Mesodermal cell (in vitro differentiated cells): ENCODE data around the gene SLC16A13.
"Not testable (repeated sequence)": the region's sequence is repeated elsewhere in the genome, so short reads cannot be mapped to it uniquely, and the experiment has no call there.

ENCODE experiments used
- H3K27ac ChIP-seq: 2 replicates; pipeline ENCODE4 v1.7.0; 2013; ENCODE audit warnings: mild to moderate bottlenecking, low read depth, low read length, moderate library complexity; ENCODE audit not compliant: severe bottlenecking
- H3K36me3 ChIP-seq: 2 replicates; pipeline ENCODE4 v1.7.1; 2013; ENCODE audit warnings: mild to moderate bottlenecking, low read length, moderate library complexity; ENCODE audit not compliant: control insufficient read depth, insufficient read depth
- H3K4me1 ChIP-seq: one replicate; pipeline ENCODE4 v1.7.1; 2013; ENCODE audit warnings: mild to moderate bottlenecking, low read length; ENCODE audit not compliant: insufficient read depth, control insufficient read depth, poor library complexity, severe bottlenecking
- H3K4me3 ChIP-seq: 2 replicates; pipeline ENCODE4 v1.7.0; 2013; ENCODE audit warnings: low read length, control low read depth, mild to moderate bottlenecking; ENCODE audit not compliant: insufficient read depth, poor library complexity, severe bottlenecking; ENCODE audit errors: extremely low read depth
- H3K9me3 ChIP-seq: 2 replicates; pipeline ENCODE4 v1.7.1; 2013; ENCODE audit warnings: mild to moderate bottlenecking, low read length, moderate library complexity; ENCODE audit not compliant: control insufficient read depth
- WGBS, 2 experiments: methylation state at CpG; one replicate each; pipeline ENCODE4 v1.1.5; 2013; ENCODE audit warnings: missing lambda C conversion rate in 2 of 2; ENCODE audit not compliant: insufficient coverage in 2 of 2; 5-methylcytosine and 5-hydroxymethylcytosine counted together

SLC16A13 gene

GRCh38 chr17:7038025-7038862 is 2.4 kb downstream of the SLC16A13 start:
- H3K36me3 ChIP-seq = no peaks in the 10 kb centered on the region
- H3K4me3 ChIP-seq = no peak overlapping the region
- no peaks in the 10 kb centered on the region for H3K9me3 ChIP-seq
- no peak overlapping the region for H3K27ac ChIP-seq
- 90 to 91% methylated on average over 18 of the region's 19 CpGs for WGBS, 2 experiments
- H3K4me1 ChIP-seq = peaks cover 13% of the 10 kb centered on the region

- Histone ChIP-seq H3K36me3 (no peaks in the 10 kb centered on the region), H3K9me3 (no peaks in the 10 kb centered on the region), H3K4me3 (no peak overlapping the region), H3K27ac (no peak overlapping the region), H3K4me1 (peaks cover 13% of the 10 kb centered on the region)
- 79 to 93% methylated on average over 2 to 5 of the region's 5 CpGs for WGBS, 2 experiments
These were observed 4.0 kb downstream of the SLC16A13 start for GRCh38 chr17:7039832-7040231.

- Histone ChIP-seq H3K36me3 (no peaks in the 10 kb centered on the region), H3K27ac (no peak overlapping the region), H3K4me1 (peaks cover 18% of the 10 kb centered on the region), H3K4me3 (peak overlapping the region; percentile 11), H3K9me3 (no peaks in the 10 kb centered on the region)
- 11 to 14% methylated on average over 28 to 34 of the region's 43 CpGs for WGBS, 2 experiments
These were observed 6.0 kb downstream of the SLC16A13 start for GRCh38 chr17:7041607-7042500.

- WGBS, 2 experiments = 10 to 11% methylated on average over 36 to 45 of the region's 53 CpGs
- peak overlapping the region; percentile 11 for H3K4me3 ChIP-seq
- H3K36me3 ChIP-seq = no peaks in the 10 kb centered on the region
- H3K9me3 ChIP-seq = no peaks in the 10 kb centered on the region
- H3K4me1 ChIP-seq = peaks cover 18% of the 10 kb centered on the region
- H3K27ac ChIP-seq = no peak overlapping the region
These were observed 6.8 kb downstream of the SLC16A13 start for GRCh38 chr17:7042501-7043181.

- Histone ChIP-seq H3K36me3 (no peaks in the 10 kb centered on the region), H3K4me1 (peaks cover 18% of the 10 kb centered on the region), H3K9me3 (no peaks in the 10 kb centered on the region), H3K27ac (no peak overlapping the region), H3K4me3 (peak overlapping the region; percentile 17)
- WGBS, 2 experiments = 14 to 19% methylated on average over 7 to 14 of the region's 21 CpGs
These were observed 7.3 kb downstream of the SLC16A13 start for GRCh38 chr17:7043182-7043496.

GRCh38 chr17:7043497-7044198 is 7.8 kb downstream of the SLC16A13 start, which contains the start of gene SLC16A11:
Gene SLC16A11 (minus strand): TSS chr17:7044092. CDS start chr17:7043513, 579 bp downstream.
- peak within 1 kb of the TSS; percentile 17 for H3K4me3 ChIP-seq
- 4 to 8% methylated on average over 28 to 34 of the region's 58 CpGs for WGBS, 2 experiments
- no peak within 1 kb of the TSS for H3K27ac ChIP-seq
- H3K4me1 ChIP-seq = peaks cover 18% of the 10 kb centered on the region
- no peaks in the 10 kb centered on the region for H3K9me3 ChIP-seq
- no peaks in the 10 kb centered on the region for H3K36me3 ChIP-seq

GRCh38 chr17:7045492-7046126 is 9.8 kb downstream of the SLC16A13 start:
- Histone ChIP-seq H3K4me1 (peaks cover 24% of the 10 kb centered on the region), H3K9me3 (no peaks in the 10 kb centered on the region), H3K27ac (no peak overlapping the region), H3K36me3 (no peaks in the 10 kb centered on the region), H3K4me3 (no peak overlapping the region)
- 40 to 54% methylated on average over 3 to 4 of the region's 5 CpGs for WGBS, 2 experiments

- Histone ChIP-seq H3K4me1 (peaks cover 24% of the 10 kb centered on the region), H3K9me3 (no peaks in the 10 kb centered on the region), H3K36me3 (no peaks in the 10 kb centered on the region), H3K27ac (peak overlapping the region; percentile 45), H3K4me3 (peak overlapping the region; percentile 16)
- 4 to 8% methylated on average over 12 to 14 of the region's 15 CpGs for WGBS, 2 experiments
These were observed 10.4 kb downstream of the SLC16A13 start for GRCh38 chr17:7046127-7046724.

GRCh38 chr17:7046725-7047397 is 11.0 kb downstream of the SLC16A13 start:
- H3K36me3 ChIP-seq, H3K9me3 ChIP-seq: not testable (repeated sequence)
- H3K4me1 ChIP-seq = peaks cover 21% of the 10 kb centered on the region
- 12 to 25% methylated on average over 18 to 21 of the region's 26 CpGs for WGBS, 2 experiments
- H3K4me3 ChIP-seq = peak overlapping the region; percentile 16
- H3K27ac ChIP-seq = peak overlapping the region; percentile 45
